ENCODE data around the gene PRELID1.

The PRELID1 gene

DNA sequence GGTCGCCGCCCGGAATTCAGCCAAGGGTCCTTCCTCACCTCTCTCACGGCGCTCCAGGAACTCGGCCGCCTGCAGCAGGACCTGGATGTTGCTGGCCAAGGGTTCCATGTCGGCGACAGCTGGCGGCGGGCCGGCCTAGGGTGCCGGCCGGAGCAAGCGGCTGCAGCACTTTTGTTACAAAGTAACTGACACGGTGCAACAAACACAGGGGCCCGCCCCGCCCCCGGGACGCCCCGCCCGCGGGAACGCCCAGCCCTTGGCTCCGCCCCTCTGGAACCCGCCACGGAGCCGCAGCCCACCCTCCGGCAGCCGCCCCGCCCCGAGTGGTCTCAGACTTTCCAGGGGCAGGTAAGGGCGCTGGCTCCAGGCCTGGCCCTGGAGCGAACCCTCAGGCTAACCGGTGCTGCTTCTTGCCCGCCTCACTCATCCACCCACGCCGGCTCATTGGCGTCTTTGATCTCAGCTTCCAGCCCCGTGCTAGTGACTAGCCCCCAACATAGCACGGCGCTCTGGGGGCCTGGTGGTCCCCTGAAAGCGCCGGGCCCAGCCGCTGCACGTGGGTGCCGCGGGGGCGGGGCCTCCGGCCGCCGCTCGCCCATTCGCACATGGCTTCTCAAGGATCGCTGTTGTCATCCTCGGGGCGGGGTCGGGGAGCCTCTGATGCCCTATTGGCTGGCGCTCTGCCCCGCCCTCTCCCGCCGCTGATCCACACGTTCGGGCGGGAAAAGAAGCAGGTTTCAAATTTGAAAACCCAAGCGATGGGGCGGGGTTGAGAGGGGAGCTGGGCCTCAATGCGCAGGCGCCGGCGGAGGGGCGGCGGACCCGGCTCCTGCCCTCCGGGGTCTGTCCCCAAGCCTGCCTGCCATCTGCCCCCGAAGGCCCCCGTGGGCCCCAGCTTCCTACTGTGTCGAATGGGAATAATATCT lies 8.4 kb downstream of the PRELID1 start, which contains the start of gene MXD3:
MXD3 (minus strand) TSS at position 176 of the 926 bp plus-strand sequence; CDS start at position 108, 68 bp downstream.
- TF ChIP-seq, protein P1, sequence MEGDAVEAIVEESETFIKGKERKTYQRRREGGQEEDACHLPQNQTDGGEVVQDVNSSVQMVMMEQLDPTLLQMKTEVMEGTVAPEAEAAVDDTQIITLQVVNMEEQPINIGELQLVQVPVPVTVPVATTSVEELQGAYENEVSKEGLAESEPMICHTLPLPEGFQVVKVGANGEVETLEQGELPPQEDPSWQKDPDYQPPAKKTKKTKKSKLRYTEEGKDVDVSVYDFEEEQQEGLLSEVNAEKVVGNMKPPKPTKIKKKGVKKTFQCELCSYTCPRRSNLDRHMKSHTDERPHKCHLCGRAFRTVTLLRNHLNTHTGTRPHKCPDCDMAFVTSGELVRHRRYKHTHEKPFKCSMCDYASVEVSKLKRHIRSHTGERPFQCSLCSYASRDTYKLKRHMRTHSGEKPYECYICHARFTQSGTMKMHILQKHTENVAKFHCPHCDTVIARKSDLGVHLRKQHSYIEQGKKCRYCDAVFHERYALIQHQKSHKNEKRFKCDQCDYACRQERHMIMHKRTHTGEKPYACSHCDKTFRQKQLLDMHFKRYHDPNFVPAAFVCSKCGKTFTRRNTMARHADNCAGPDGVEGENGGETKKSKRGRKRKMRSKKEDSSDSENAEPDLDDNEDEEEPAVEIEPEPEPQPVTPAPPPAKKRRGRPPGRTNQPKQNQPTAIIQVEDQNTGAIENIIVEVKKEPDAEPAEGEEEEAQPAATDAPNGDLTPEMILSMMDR (IDR thresholded peaks at IDR 0.05; ENCODE audit: control extremely low read depth, extremely low read depth, low read depth, missing control alignments), result no peak
- ChIA-PET CTCF (interaction anchor here (1.1 to 8.1 kb wide), 11 partner anchors 9 to 198 kb away, joined by 3 to 64 read pairs (median 4); partner anchors contain the start of genes PRELID1 and RAB24), POLR2A (interaction anchor here (0.6 to 1.1 kb wide), 4 partner anchors 10 to 285 kb away, joined by 3 to 6 read pairs (median 4); no protein-coding TSS in a partner anchor)
- peak; percentile 98 for DNase-seq (ENCODE audit: extremely low spot score)

- ChIA-PET POLR2A (interaction anchor here (0.6 to 1.1 kb wide), 4 partner anchors 11 to 284 kb away, joined by 3 to 6 read pairs (median 4); no protein-coding TSS in a partner anchor), CTCF (interaction anchor here (1.1 to 8.1 kb wide), 11 partner anchors 9 to 199 kb away, joined by 3 to 64 read pairs (median 4); partner anchors contain the start of genes PRELID1 and RAB24)
- TF ChIP-seq, protein P1 (IDR thresholded peaks at IDR 0.05; ENCODE audit: control extremely low read depth, extremely low read depth, low read depth, missing control alignments), result peak; percentile 36
- DNase-seq (ENCODE audit: extremely low spot score), result peak; percentile 62
Measured at GRCh38 chr5:177312649-177313181, 9.1 kb downstream of the PRELID1 start.

- DNase-seq (ENCODE audit: extremely low spot score), result no peak
- ChIA-PET CTCF (interaction anchor here (1.0 to 8.1 kb wide), 7 partner anchors 18 to 200 kb away, joined by 3 to 64 read pairs (median 4); no protein-coding TSS in a partner anchor), POLR2A (no interaction called here)
- TF ChIP-seq, protein P1 (IDR thresholded peaks at IDR 0.05; ENCODE audit: control extremely low read depth, extremely low read depth, low read depth, missing control alignments), result no peak
Measured at GRCh38 chr5:177313561-177314259, 10.1 kb downstream of the PRELID1 start.

- no peak for DNase-seq (ENCODE audit: extremely low spot score)
- ChIA-PET POLR2A (no interaction called here), CTCF (interaction anchor here (1.2 to 5.6 kb wide), 4 partner anchors 68 to 138 kb away, joined by 3 to 30 read pairs (median 7); no protein-coding TSS in a partner anchor)
- TF ChIP-seq, protein P1 (IDR thresholded peaks at IDR 0.05; ENCODE audit: control extremely low read depth, extremely low read depth, low read depth, missing control alignments), result no peak
Measured at GRCh38 chr5:177314376-177315342, 11.1 kb downstream of the PRELID1 start.

DNA sequence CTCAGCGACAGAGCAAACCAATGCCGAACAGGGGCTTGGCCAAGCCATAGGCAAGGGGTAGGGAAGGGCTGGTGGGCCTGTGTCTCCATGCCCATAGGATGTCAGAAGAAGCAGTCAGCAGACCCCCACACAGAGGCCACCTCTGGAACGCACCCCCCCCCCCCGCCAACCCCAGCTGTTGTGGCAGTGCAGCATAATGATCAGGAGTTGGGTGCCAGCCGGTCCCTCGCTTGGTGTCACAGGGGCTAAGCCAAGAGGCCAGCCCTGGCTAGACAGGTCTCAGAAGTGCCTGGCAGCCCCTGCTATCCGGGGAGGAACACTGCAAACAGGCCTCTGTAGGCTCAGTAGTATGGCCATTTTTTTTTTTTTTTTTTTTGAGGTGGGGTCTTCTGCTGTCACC lies 11.8 kb downstream of the PRELID1 start:
- TF ChIP-seq, protein P1 (IDR thresholded peaks at IDR 0.05; ENCODE audit: control extremely low read depth, extremely low read depth, low read depth, missing control alignments), result no peak
- CTCF ChIA-PET, result interaction anchor here (0.9 to 5.6 kb wide), 8 partner anchors 24 to 204 kb away, joined by 3 to 30 read pairs (median 6); no protein-coding TSS in a partner anchor
- POLR2A ChIA-PET, result no interaction called here
- no peak for DNase-seq (ENCODE audit: extremely low spot score)

Data from GM10248 (cell line).